GM18507 (cell line): ENCODE measurements around the gene MSH5.
A peak's percentile ranks its signal among the peaks of the same experiment; 100 is the strongest.

Source experiments
- DNase-seq: peaks from one replicate; pipeline ENCODE4 v3.0.0; 2011; ENCODE audit warnings: low read depth; ENCODE audit not compliant: insufficient read length; ENCODE audit errors: extremely low spot score
- FAIRE-seq: peaks from 2 replicates; lab custom pipeline; 2011; peaks lifted over from hg19 to GRCh38; lab: Jason Lieb, UNC

MSH5 gene

DNA sequence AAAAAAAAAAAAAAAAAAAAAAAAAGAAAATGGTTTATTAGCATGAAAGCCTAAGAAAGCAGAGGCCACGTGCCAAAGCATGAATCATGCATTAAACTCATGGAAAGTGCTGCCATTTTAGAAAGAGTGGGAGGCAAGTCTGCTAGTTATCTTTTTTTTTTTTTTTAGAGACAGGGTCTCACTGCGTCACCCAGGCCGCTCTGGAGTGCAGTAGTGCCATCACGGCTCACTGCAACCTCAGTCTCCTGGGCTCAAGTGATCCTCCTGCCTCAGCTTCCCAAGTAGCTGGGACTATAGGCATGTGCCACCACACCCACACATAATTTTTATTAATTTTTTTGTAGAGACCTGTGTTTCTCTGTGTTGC, 32.2 kb downstream of the MSH5 start:
- FAIRE-seq (no peak), DNase-seq (no peak)

GRCh38 chr6:31775184-31775583, 35.4 kb downstream of the MSH5 start:
- DNase-seq: no peak

DNA sequence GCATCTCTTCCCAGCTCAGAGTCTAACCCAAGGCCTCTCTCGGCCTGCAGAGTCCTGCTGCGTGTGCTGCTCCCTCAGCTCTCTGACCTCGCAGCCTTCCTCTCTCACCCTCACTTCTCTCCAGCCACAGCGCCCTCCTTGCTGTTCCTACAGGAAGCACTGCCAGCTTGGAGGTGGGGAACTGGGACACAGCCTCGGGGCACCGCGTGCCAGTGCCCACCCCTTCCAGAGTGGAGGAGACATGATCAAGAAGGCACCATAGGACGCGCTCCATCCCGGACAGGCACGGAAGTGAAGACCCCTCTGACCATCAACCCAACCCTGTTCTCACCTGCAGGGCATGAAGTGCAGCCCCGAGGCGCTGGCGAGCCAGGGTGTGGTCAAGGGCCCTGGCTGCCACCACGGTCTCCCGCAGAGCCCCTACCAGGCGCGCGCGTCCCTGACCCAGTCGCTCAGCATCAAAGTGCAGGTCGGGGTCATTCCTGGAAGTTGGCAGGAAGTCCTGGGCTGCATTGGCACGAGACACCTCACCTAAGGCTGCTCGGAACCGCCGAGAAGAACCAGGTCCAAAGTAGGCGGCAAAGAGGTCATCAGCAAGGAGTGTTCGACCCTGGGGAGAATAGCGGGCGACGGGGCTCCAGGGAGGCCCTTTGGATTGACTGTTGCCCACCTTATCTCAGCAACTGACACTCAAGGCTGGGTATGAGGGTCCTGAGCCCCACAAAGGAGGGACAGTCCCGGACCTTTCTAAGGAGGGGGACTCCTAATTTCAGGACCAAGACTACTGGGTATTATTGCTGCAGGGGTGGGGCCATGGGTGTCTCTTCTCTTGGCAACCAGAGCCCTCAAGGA, 36.1 kb downstream of the MSH5 start:
- FAIRE-seq (no peak), DNase-seq (no peak)

More at GRCh38 chr6:31775184-31775583, 35.4 kb downstream of the MSH5 start:
- no peak for FAIRE-seq

GRCh38 chr6:31776485-31776988, 36.7 kb downstream of the MSH5 start:
- FAIRE-seq (no peak), DNase-seq (no peak)

DNA sequence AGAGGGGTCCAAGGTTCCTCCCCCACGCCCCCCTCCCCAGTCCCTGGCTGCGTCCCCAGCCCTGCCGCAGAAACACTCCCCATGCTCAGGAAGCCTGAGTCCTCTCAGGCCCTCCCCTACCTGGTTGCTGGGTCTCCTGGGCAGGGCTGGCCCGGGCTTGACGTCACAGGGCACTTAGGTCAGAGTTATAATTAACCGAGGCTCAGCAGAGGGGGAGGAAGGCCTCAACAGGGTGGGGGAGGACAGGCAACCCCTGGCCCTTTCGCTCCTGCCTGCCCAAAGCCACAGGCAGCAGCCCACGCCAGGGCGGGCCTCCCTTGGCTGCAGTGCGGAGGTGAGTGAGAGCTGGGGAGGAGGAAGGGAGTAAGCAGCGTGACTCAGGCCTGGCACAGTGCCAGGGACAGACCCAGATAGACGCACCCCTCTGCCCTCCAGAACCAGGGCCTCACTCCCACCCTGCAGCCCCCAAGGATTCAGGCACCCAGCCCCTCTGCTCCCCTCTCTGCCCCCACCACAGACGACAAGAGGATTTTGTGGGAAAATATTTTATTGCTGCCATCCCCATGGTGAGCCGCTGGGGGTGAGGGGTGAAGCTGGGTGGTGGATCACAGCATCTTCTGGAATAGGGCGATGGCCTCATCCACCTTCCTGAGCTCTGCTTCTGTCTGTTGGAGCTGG, 37.3 kb downstream of the MSH5 start, which contains the start of gene VWA7:
Gene VWA7 (minus strand): TSS at position 340 of the 678 bp plus-strand sequence. CDS start 549 bp downstream, outside the sequence.
- FAIRE-seq (peak; percentile 88), DNase-seq (peak; percentile 67)

DNA sequence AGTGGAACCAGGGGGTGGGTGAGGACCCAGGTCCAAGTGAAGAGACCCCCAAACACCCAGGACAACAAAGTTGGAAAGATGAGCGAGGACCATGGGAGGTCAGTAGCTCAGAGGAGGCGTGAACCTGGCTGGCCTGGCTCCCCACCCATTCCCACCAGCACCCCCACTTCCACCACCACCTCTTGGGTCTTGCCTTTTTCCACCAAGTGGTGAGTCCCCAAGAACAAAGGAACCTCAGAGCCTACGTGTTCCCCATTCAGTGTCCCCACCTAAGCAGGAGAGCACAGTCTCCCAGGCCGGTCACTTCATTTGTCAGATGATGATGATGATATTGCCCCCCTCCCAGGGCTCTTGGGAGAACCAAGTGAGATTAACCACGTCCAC, 37.9 kb downstream of the MSH5 start:
- FAIRE-seq (no peak), DNase-seq (no peak)

DNA sequence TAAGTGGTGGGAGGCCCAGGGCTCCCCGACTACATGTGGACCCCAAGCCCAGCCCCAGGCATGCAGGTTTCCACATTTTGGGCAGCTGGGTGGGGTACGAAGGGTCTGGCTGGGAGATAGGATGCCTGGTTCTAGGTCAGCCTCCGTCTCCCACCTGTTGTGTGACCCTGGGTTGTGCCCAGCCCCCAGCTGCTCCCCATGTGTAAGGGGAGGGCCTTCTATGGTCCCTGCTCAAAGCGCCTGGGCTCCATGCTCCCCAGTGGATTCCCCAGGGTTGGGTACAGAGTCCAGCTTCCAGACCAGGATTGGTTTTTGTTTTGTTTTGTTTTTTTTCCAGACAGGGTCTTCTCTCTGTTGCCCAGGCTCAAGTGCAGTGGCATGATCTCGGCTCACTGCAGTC, 38.4 kb downstream of the MSH5 start:
- FAIRE-seq: no peak
- DNase-seq: no peak

- no peak for FAIRE-seq
- no peak for DNase-seq
Measured at GRCh38 chr6:31778999-31779885, 39.4 kb downstream of the MSH5 start.

- FAIRE-seq (no peak), DNase-seq (no peak)
Measured at GRCh38 chr6:31779908-31780307, 40.1 kb downstream of the MSH5 start.

- no peak for FAIRE-seq
Measured at GRCh38 chr6:31780507-31781243, 40.9 kb downstream of the MSH5 start.

DNA sequence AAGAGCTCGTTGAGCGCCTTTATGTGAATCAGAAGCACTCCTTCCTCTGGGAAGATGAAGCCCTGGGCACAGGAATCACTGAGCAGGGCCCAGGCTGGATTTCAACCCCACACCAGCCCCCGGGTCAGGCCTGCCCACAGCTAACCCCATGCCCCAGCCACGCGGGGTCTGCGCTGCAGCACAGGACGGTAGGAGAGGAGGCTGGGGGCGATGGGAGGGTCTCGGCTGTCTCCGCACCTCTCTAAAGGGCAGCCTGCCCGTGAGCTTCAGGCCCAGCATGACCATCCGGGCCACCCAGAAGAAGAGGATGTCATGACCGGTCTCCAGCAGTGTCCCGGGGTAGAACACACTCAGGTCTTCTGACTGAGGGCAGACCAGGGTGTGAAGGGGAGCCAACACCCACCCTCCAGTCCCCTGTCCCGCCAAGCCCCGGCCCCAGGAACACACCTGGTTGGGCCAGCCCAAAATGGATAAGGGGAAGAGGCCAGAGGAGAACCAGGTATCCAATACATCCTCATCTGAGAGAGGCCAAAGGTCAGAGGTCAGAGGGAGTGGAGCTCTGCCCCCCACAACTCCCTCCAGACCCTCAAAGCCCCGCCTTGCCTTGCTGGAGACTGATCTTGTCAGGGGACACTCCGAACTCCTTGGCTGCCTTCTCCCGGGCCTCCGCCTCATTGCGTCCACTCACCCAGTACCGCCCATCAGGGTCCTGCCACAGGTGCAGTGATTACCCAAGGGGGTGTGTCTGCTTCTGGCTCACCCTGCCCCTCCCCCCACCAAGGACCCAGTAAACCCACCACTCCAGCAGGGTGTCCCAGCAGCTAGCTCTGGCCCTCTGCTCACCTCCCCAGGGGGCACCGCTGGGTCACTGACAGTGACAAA, 41.7 kb downstream of the MSH5 start:
- DNase-seq: no peak
- no peak for FAIRE-seq

More at GRCh38 chr6:31780507-31781243, 40.9 kb downstream of the MSH5 start:
- no peak for DNase-seq

- FAIRE-seq: no peak
Measured at GRCh38 chr6:31782126-31782855, 42.5 kb downstream of the MSH5 start.

GRCh38 chr6:31784098-31784925, 44.5 kb downstream of the MSH5 start:
- DNase-seq (no peak), FAIRE-seq (no peak)

More at GRCh38 chr6:31782126-31782855, 42.5 kb downstream of the MSH5 start:
- no peak for DNase-seq

GRCh38 chr6:31785475-31785874, 45.7 kb downstream of the MSH5 start:
- DNase-seq (no peak), FAIRE-seq (no peak)

DNA sequence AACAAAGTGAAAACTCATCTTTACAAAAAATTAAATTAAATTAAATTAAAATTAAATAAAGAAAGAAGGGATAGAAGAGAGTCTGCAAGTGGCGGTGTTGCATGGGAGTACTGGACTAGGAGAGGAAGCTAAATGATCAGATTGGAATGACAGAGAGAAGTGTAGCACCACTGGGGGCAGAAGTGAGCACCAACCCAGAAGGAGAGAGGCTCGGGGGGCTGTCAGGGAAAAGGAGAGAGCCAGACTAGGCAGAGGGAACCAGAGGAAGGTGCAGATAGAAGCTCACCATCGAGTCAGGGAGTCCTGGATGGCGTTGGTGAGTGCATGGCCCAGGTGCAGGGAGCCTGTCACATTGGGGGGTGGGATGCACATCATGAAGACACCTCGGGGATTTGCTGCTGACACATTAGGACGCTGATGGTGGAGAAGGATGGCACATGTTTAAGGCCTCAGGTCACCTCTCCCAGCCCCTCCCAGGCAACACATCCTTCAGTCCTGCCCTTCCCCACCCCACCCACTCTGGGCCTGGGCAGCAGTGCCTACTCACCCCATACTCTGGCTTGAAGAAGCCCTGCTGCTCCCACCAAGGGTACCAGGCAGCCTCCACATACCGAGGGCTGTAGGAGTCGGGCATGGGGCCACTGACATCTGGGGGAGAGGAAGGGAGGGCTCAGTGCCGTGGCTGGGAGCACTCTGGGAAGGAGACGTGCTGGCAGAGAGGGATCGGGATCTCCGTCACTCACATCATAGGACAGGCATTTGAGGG, 51.7 kb downstream of the MSH5 start:
- DNase-seq (no peak), FAIRE-seq (peak; percentile 24)

DNA sequence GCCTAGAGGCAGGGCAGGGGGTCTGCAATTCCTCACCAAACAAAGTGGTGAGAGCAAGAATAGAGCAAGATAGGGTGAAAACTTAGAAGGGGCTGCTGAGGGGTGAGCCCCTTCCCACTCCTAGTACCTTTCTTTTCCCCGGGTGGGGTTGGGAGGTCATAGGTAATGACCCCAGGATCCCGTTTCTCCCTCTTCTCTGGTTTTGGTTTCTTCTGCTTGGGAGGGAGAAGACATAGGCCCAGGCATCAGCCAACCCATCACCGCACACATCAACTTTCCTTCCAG, 52.2 kb downstream of the MSH5 start:
- DNase-seq (no peak), FAIRE-seq (no peak)
